Measurements from ENCODE around the gene AGAP2.

Gene AGAP2

GRCh38 chr12:57767876-57768275 is 29.3 kb upstream of the AGAP2 start:
- DNase-seq (ENCODE audit: low read depth, low spot score): no peak

- DNase-seq (ENCODE audit: low read depth, low spot score): no peak
Measured at GRCh38 chr12:57767305-57767698, 28.8 kb upstream of the AGAP2 start.

- DNase-seq (ENCODE audit: low read depth, low spot score): peak; percentile 41
Measured at GRCh38 chr12:57766464-57767304, 28.1 kb upstream of the AGAP2 start, which contains the start of gene CYP27B1. CYP27B1 (minus strand) TSS chr12:57767078; CDS start chr12:57767041, 37 bp downstream.

- DNase-seq (ENCODE audit: low read depth, low spot score): peak; percentile 19
Measured at GRCh38 chr12:57765698-57766463, 27.3 kb upstream of the AGAP2 start.

- peak; percentile 52 for DNase-seq (ENCODE audit: low read depth, low spot score)
Measured at GRCh38 chr12:57765003-57765697, 26.6 kb upstream of the AGAP2 start.

- DNase-seq (ENCODE audit: low read depth, low spot score): no peak
Measured at GRCh38 chr12:57764662-57765002, 26.1 kb upstream of the AGAP2 start.

DNA sequence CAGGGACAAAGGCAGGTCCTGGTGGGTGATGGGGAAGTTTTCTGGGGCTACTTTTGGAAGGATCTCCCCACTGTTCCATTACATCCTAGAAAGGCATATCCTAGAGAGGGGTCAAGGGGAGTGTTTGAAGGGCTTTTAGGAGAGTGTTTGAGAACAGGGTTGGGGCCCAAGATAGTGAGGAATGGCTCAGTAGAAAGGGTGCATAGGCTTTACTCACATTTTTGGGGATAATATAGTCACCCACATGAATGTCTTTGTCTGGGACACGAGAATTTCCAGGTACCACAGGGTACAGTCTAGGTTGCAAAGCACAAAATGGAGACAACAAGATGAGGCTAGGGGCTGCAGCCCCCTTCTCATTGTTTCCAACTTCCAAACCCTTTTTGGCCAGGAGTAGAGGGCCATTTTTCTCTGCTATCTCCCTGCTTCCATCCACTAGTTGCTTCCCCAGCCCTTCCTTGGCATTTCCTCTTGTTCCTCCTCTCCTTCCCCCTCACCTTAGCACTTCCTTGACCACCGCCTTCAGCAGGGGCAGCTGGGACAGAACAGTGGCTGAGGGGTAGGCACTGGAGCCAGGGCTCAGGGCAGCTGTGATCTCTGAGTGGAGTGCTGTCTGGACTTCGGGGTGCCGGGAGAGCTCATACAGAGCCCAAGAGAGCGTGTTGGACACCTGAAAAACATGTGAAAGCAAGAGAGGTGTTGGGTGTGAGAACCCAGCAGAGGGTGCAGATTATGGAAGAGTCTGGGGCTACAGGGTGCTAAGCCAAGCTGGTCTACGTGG is 25.5 kb upstream of the AGAP2 start:
- DNase-seq (ENCODE audit: low read depth, low spot score): no peak

DNA sequence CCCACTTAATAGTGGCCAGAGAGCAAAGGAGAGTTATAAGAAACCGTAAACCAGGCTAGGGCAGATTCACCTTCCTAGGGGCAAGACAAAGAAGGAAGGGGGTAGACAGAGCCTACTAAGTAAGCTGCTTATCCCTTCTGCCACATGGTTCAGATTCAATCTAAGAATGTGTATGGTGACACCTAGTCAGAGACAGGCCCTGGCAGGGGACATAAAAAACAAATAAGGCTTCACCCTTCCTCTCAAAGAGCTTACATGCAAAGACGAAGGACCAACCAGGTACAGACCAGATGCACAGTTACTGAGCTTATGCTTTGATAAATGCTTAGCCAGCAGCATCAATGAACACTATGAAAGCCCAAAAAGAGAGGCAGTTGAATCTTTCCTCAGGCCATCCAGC is 23.9 kb upstream of the AGAP2 start:
- no peak for DNase-seq (ENCODE audit: low read depth, low spot score)

DNA sequence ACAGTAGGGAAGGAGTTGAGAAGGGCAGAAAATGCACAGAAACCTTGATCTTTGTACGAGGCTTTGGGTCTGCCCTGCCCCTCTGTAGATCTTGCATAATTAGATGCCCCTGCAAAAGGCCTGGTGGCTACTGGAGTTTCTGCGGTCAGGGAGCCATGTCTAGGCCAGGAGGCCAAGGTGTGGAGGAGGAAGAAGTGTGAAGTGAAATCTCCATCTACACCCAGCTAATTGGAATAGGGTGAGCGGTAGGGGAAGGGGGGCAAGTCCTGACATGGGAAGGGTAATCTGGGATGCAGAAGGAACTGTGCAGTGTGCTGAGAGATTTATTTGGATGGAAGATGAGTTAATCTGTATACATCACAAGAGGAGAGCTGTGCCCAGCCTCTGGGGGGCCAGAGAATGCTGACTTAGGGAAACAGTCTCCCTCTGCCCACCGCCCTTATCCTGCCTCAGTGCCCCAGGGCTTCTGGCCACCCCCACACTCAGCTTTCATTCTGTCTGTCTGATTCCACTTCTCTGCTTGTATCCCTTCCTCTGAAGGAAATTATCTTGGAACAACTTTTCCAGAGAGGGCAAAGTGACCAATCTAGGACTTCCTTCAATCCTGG is 23.0 kb upstream of the AGAP2 start:
- DNase-seq (ENCODE audit: low read depth, low spot score): no peak

GRCh38 chr12:57760347-57760982 is 21.9 kb upstream of the AGAP2 start:
- DNase-seq (ENCODE audit: low read depth, low spot score): peak; percentile 9

DNA sequence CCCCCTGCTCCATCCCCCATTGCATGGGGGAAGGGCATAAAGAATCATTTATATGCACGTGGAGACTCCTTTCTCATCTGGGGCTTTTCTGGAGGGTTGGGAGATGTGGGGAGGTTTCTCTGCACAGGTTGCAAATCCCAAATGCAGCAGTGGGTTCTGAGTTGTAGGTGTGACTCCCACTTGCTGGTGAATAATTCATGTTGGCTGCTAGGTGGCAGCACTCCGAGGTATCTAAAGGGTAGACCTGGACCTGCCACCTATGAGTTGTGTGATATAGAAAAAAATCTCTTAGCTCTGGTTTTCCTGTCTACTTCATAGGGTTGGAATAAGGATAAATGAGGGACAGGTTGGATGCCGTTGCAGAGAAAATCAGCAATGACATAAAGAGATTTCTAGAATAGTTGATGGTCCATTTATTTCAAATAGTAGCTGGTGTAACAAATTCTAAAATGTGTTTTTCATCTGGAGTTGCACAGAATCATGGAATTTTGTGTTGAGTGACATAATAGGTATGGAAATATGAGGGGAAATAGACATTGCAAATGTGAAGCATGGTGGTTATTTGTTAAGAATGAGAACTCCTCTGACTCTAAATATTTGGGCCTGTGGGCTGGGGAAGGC is 20.9 kb upstream of the AGAP2 start:
- DNase-seq (ENCODE audit: low read depth, low spot score): peak; percentile 35

DNA sequence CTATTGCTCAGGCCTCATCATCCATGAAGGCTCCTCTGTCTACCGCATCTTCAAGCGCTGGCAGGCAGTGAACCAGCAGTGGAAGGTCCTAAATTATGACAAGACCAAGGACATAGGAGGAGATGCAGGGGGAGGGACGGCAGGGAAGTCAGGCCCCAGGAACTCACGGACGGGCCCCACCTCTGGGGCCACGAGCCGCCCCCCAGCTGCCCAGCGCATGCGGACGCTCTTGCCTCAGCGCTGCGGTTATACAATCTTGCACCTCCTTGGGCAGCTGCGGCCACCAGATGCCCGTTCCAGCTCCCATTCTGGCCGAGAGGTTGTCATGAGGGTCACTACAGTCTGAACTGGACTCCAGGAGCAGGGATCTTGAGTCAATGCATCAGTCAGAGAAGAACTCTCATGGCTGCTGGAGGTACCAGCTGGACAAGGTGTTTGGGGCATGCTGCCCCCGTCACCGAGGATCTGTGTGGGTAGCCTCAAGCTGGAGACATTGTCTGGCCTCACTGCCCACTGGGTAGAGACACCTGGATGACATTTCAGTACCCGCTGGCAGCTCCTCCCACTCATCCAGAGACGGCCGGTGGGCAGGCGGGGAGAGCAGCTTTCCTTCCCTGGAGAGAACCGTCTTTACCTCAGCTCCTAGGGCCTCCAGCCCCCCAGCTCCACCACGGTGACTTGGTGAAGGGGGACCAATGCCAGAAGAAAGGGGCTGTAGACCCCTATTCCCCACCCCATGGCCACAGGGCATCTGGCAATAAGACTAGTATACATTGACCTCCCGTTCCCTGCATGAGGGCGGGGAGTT is 20.2 kb upstream of the AGAP2 start:
- DNase-seq (ENCODE audit: low read depth, low spot score): no peak

DNA sequence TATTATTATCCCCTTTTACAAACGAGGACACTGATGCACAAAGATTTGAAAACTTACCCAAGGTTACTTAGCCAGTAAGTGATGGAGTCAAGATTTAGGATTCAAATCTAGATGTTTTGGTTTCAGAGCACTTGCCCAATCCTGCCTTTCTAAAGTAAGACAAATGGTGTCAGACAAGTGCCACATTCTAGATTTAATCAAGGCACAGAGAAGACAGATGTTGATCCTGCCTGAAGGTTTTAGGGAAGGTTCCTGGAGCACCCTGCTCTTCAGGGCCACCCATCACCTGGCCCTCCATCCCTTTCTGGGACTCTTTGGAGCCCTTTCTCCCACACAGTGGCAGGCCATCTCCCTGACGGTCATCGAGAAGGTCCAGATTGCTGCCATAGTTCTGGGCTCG is 19.2 kb upstream of the AGAP2 start:
- no peak for DNase-seq (ENCODE audit: low read depth, low spot score)

DNA sequence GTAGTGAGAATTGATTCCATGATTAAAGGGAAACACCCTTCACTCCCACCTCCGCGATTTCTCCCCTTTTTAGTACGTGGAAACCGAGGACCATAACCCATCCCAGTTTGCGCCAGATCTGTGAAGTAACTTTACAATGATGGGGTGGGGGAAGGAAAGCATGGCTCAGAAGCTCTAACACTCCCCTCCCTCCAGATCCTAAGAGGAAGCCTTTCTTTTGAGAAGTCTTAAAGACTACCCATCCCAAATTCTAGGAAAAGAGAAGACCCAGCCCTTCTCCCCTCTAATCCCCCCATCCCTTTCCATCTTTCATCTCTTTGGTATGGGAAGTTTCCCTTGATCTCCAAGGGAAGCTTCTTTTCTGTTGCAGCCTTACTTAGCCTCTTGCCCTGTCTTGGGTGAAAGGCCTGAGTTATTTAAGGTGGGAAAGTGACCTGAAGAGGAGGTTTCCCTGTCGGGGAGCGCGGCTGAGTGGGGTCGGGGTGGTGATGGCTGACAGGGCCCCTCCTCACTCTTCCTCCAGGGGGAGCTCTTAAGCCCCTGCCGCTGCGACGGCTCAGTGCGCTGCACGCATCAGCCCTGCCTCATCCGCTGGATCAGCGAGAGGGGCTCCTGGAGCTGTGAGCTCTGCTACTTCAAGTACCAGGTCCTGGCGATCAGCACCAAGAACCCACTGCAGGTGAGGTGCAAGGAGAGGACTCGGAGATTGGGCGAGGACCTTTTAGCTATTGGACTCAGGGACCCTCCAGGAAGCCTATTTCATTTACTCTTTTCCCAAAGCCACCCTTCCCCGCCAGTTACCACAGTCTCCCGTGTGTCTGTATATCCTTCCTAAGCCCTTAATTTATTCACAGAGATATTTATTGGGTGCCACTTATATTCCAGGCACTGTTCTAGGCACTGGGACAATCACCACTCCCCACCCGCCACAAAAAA is 18.1 kb upstream of the AGAP2 start:
- peak; percentile 64 for DNase-seq (ENCODE audit: low read depth, low spot score)

DNA sequence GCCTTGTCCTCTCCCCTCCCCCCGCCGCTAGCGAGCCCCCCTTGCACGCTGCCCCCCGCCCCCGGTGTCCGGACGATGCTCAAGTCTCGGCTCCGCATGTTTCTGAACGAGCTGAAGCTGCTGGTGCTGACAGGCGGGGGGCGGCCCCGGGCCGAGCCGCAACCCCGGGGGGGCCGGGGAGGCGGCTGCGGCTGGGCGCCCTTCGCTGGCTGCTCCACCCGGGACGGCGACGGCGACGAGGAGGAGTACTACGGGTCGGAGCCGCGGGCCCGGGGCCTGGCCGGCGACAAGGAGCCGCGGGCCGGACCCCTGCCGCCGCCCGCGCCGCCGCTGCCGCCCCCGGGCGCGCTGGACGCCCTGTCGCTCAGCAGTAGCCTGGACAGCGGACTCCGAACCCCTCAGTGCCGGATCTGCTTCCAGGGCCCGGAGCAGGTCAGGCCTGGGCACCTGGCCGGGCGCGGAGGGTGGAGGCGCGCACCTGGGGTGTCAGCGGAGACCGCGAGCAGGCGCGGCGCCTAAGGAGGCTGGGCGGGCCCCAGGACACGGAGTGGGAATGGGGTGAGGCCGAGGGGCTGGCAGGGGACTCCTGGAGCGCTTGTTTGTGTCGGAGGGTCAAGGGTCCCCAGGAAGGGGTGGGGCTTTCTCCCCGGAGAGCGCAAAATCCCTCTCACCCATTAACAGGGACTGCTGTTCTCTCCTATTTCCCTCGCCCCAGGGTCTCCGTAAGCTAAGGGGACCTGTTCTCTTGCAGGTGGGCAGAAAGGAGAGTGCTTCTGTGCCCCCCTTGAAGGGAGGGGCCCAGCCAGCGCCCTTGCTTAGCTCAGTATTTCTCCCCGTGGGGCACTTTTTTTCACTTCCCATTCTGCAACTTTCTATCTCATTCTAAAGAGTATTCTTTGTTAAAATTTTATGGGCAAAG is 17.2 kb upstream of the AGAP2 start:
- peak; percentile 43 for DNase-seq (ENCODE audit: low read depth, low spot score)

- no peak for DNase-seq (ENCODE audit: low read depth, low spot score)
Measured at GRCh38 chr12:57755194-57755453, 16.6 kb upstream of the AGAP2 start.

DNA sequence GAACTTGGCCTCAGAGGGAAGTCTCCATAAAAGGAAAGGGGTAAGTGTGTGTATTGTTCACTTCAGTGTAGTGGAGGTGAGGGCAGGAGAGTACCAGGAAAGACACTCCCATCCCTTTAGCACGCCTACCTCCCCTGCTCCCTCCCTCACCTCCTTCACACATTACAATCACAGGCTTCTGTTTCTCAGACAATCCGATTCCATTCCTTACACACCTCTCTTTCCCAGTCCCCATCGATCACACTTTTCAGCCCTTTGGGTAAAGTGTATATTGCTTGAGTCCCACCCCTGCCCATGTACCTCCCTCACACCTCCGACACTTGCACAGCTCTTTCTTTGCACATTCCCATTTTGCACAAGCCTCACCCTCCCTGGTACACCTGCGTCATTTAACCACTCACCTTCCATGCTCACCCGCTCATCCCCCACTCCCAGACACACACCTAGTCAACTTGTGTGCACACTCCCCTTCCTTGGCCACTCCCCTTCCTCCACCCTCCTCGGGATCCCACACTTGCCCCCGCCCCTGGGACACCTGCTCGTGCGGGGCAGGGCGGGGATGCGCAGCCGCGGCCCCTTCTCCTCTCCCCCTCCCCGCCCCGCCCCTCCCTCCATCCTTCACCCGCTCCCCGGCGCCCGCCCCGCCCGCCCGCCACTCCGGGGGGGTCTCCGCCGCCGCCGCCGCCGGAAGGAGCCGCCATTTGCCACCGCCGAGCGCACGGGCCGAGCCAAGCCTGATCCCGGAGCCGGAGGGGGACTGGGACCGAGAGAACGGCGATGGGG is 16.1 kb upstream of the AGAP2 start, which contains the start of gene MARCHF9:
TSS of gene MARCHF9 (plus strand) at position 693 of the 783 bp plus-strand sequence. CDS start 426 bp downstream, outside the sequence.
- peak; percentile 63 for DNase-seq (ENCODE audit: low read depth, low spot score)

All from astrocyte of the hippocampus (primary cell).